ENCODE results near the gene KCNH3.

KCNH3 gene

GRCh38 chr12:49564686-49565405 is 26.0 kb downstream of the KCNH3 start:
- H3K27ac ChIP-seq, result no peak overlapping the region
- TF ChIP-seq ZFX (IDR thresholded peaks at IDR 0.05; ENCODE audit: borderline replicate concordance), result no peak
- TF ChIP-seq, protein P1, sequence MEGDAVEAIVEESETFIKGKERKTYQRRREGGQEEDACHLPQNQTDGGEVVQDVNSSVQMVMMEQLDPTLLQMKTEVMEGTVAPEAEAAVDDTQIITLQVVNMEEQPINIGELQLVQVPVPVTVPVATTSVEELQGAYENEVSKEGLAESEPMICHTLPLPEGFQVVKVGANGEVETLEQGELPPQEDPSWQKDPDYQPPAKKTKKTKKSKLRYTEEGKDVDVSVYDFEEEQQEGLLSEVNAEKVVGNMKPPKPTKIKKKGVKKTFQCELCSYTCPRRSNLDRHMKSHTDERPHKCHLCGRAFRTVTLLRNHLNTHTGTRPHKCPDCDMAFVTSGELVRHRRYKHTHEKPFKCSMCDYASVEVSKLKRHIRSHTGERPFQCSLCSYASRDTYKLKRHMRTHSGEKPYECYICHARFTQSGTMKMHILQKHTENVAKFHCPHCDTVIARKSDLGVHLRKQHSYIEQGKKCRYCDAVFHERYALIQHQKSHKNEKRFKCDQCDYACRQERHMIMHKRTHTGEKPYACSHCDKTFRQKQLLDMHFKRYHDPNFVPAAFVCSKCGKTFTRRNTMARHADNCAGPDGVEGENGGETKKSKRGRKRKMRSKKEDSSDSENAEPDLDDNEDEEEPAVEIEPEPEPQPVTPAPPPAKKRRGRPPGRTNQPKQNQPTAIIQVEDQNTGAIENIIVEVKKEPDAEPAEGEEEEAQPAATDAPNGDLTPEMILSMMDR (IDR thresholded peaks at IDR 0.05), result no peak

GRCh38 chr12:49565406-49566265 is 26.8 kb downstream of the KCNH3 start:
- no peak overlapping the region for H3K27ac ChIP-seq
- TF ChIP-seq ZFX (IDR thresholded peaks at IDR 0.05; ENCODE audit: borderline replicate concordance), result no peak
- TF ChIP-seq, protein P1 (IDR thresholded peaks at IDR 0.05), result no peak

GRCh38 chr12:49566361-49566760 is 27.5 kb downstream of the KCNH3 start:
- TF ChIP-seq, protein P1 (IDR thresholded peaks at IDR 0.05), result no peak
- no peak for TF ChIP-seq ZFX (IDR thresholded peaks at IDR 0.05; ENCODE audit: borderline replicate concordance)
- H3K27ac ChIP-seq, result peak overlapping the region; percentile 75; the same call in 1 of the 2 replicates

GRCh38 chr12:49567302-49567610 is 28.4 kb downstream of the KCNH3 start:
- no peak for TF ChIP-seq ZFX (IDR thresholded peaks at IDR 0.05; ENCODE audit: borderline replicate concordance)
- TF ChIP-seq, protein P1 (IDR thresholded peaks at IDR 0.05), result no peak
- peak overlapping the region; percentile 75 for H3K27ac ChIP-seq

DNA sequence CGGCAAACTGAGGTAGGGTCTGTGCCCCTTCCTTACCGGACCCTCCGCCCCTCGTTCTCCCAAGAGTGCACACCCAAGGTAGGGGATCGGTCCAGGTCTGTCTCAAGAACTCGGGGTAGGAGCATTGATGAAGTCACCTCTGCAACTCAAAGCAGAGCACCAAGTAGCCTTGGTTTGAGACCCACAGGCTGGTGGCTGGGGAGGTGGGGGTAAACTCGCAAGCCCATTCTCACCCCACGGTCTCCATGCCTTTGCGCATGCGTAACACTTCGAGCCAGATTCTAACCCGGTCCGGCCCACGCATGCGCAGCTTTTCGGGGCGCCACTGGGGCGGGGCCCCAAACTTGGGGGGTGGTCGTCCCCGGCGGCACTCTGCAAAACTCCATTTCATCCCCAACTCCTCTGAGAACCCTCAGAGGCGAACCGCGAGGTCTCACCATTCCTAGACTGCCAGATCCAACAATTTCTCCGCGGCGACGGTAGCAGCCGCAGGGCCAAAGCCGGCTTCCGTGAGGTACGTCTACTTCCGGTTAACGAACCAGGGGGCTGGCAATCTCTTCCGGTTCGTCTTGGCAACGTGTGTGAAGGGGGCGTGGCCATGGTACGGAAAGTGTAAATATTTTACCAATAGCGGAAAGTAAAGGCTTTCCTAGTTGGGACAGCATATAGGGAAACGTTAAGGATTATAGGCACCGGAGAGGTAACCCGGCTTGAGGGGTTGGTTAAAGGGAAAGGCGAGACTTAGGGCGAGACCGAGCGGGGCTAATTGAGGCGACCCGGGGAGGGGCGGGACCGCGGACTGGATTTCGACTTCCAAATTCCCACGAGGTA is 29.0 kb downstream of the KCNH3 start, which contains the start of gene MCRS1:
TSS of gene MCRS1 (minus strand) at position 532 of the 831 bp plus-strand sequence. CDS start 1,411 bp downstream, outside the sequence.
- peak within 1 kb of the TSS; percentile 75 for H3K27ac ChIP-seq
- TF ChIP-seq, protein P1 (IDR thresholded peaks at IDR 0.05), result no peak
- no peak for TF ChIP-seq ZFX (IDR thresholded peaks at IDR 0.05; ENCODE audit: borderline replicate concordance)

DNA sequence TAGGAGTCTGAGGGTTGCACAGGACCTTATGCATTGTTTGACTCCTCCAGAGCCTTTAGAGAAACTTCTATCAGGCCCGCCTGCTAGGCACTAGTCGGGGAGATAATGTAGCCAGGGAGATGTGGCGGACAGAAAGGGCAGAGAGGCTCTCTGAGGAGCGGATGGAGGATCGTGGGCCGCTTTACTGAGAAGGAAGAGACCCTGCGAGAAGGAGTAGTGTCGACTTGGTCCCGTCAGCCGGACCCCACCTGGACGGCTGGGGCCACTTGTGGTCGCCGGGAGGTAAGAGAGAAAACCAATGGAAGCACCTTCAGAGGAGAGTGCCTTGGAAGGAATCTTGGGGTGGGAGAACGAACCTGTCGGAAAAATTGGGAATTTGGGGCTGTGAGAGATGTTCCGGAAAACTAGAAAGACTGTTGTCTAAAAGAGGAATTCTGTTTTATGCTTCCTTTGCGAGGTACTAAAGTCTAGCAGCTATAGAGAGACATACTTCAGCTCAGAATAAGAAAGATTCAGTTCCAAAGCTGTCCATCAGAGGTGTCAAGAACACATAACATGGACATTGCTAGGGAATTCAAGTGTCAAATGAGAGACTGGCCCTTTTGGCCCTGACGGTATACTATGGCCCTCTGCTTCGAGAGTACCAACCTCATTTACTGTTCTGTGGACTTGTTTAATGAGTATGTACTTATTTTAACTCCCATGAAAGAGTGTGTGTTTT is 29.8 kb downstream of the KCNH3 start:
- TF ChIP-seq ZFX (IDR thresholded peaks at IDR 0.05; ENCODE audit: borderline replicate concordance), result no peak
- TF ChIP-seq, protein P1 (IDR thresholded peaks at IDR 0.05), result 0 out of 2 replicates have a peak, but pooled peaks have one; percentile 11
- peak overlapping the region; percentile 75 for H3K27ac ChIP-seq
